GM12878 (cell line): Measurements from ENCODE around the gene DDX42. TPM values are rescaled to one million over a fixed set of nuclear protein-coding genes. Genes with fewer than 3 reads are reported as not detected.
A peak's percentile ranks its signal among the peaks of the same experiment; 100 is the strongest.

Source experiments
- ATAC-seq: fragments of 200-7000 bp; cut with Tn5 transposase; 3 replicates; pipeline ENCODE4 v1.9.1; 2020; ENCODE audit warnings: mild to moderate bottlenecking, moderate library complexity
- BruUV-seq: library from RNA; stranded (reverse); fragments of 400-500 nt; replicated peaks from 2 replicates; lab custom pipeline; 2021; lab: Mats Ljungman, UMichigan
- CTCF ChIA-PET: fragments of 300-600 bp; sonication (Branson Sonifier 250); formaldehyde crosslinking; extraction: SDS; loops from one replicate; lab custom pipeline; 2021; ENCODE audit warnings: inconsistent platforms; lab: Yijun Ruan, JAX
- POLR2A ChIA-PET: fragments of 350-600 bp; formaldehyde crosslinking; extraction: SDS; loops from one replicate; lab custom pipeline; 2021; ENCODE audit warnings: inconsistent platforms; lab: Charles Lee
- RAD21 ChIA-PET: fragments of 300-600 bp; sonication (Branson Sonifier 250); formaldehyde crosslinking; loops from one replicate; lab custom pipeline; 2023; ENCODE audit warnings: antibody characterized with exemption; ENCODE audit not compliant: unreplicated experiment; lab: Charles Lee
- SMC1A ChIA-PET: fragments of 300-600 bp; sonication (Branson Sonifier 250); formaldehyde crosslinking; loops from one replicate; lab custom pipeline; 2023; ENCODE audit not compliant: unreplicated experiment, uncharacterized antibody; lab: Charles Lee
- DNase-seq: peaks from one replicate; pipeline ENCODE4 v3.0.0-alpha.2; 2011; ENCODE audit warnings: low read depth, low spot score
- FAIRE-seq: peaks from 3 replicates; lab custom pipeline; 2011; peaks lifted over from hg19 to GRCh38; lab: Jason Lieb, UNC
- H2AFZ ChIP-seq: 2 replicates; pipeline ENCODE4 v1.6.0; 2011; ENCODE audit warnings: low read depth, low read length, control low read depth; ENCODE audit not compliant: control insufficient read depth
- H3K27ac ChIP-seq: 2 replicates; pipeline ENCODE4 v1.5.1; 2011; ENCODE audit warnings: control low read depth; ENCODE audit not compliant: control insufficient read depth, insufficient read depth
- H3K27me3 ChIP-seq, 2 experiments: replicated peaks in 1 of 2; 2 replicates each; pipeline versions ENCODE4 v1.6.0 to v1.6.1; 2011; ENCODE audit warnings: low read length in 1 of 2; ENCODE audit not compliant: control insufficient read depth in 2 of 2, insufficient read depth in 2 of 2
- H3K36me3 ChIP-seq, 2 experiments: 2 replicates each; pipeline ENCODE4 v1.5.1; 2011; ENCODE audit warnings: low read length in 1 of 2; ENCODE audit not compliant: control insufficient read depth in 2 of 2, insufficient read depth in 2 of 2
- H3K4me1 ChIP-seq: 2 replicates; pipeline ENCODE4 v1.6.1; 2011; ENCODE audit warnings: mild to moderate bottlenecking, low read length, moderate library complexity, mixed read lengths; ENCODE audit not compliant: control insufficient read depth, insufficient read depth
- H3K4me2 ChIP-seq: 2 replicates; pipeline ENCODE4 v1.6.0; 2011; ENCODE audit warnings: control low read depth; ENCODE audit not compliant: control insufficient read depth, insufficient read depth
- H3K4me3 ChIP-seq: fragments of 200-600 bp; sonication (generic); 2 replicates; pipeline ENCODE4 v1.5.1; 2016
- H3K79me2 ChIP-seq: 2 replicates; pipeline ENCODE4 v1.6.0; 2011; ENCODE audit warnings: low read length; ENCODE audit not compliant: control insufficient read depth, insufficient read depth
- H3K9ac ChIP-seq: 2 replicates; pipeline ENCODE4 v1.8.0; 2011; ENCODE audit warnings: low read length, control low read depth, mixed read lengths; ENCODE audit not compliant: control insufficient read depth, insufficient read depth
- H3K9me3 ChIP-seq: replicated peaks from 3 replicates; pipeline ENCODE4 v1.5.1; 2011; ENCODE audit warnings: mild to moderate bottlenecking, low read length; ENCODE audit not compliant: control insufficient read depth, insufficient read depth
- H4K20me1 ChIP-seq: 2 replicates; pipeline ENCODE4 v1.6.0; 2011; ENCODE audit not compliant: control insufficient read depth, insufficient read depth
- HDGF ChIP-seq: fragments of 450-650 bp; IDR thresholded peaks from 2 replicates; pipeline ENCODE4 v1.6.1; 2016; ENCODE audit warnings: antibody characterized with exemption
- MLLT1 ChIP-seq: fragments of 450-650 bp; IDR thresholded peaks from 2 replicates; pipeline ENCODE4 v1.6.1; 2016; ENCODE audit warnings: mild to moderate bottlenecking
- SKIL ChIP-seq: fragments of 450-650 bp; IDR thresholded peaks from 2 replicates; pipeline ENCODE4 v1.6.1; 2017; ENCODE audit warnings: mild to moderate bottlenecking, low read depth, inconsistent platforms; ENCODE audit not compliant: poor library complexity, severe bottlenecking
- SMC3 ChIP-seq: IDR thresholded peaks from 2 replicates; pipeline ENCODE4 v1.6.1; 2011; ENCODE audit warnings: low read length, improper control_type of control experiment, borderline replicate concordance
- SP1 ChIP-seq: IDR thresholded peaks from one replicate; pipeline ENCODE4 v1.6.1; 2011; ENCODE audit warnings: low read depth, low read length
- WGBS: methylation state at CpG from one replicate; pipeline ENCODE4 v1.1.6; 2016; ENCODE audit warnings: low lambda C conversion rate; ENCODE audit not compliant: insufficient replicate concordance, insufficient coverage; ENCODE audit errors: missing lambda C conversion rate; 5-methylcytosine and 5-hydroxymethylcytosine counted together
- in situ Hi-C: fragments of 300-500 bp; cut with MboI; formaldehyde crosslinking; loops from 9 replicates; pipeline ENCODE4 v1.14.3; 2018; ENCODE audit warnings: mixed read lengths
- intact Hi-C: fragments of 100-400 bp; cut with micrococcal nuclease; formaldehyde crosslinking; loops from one replicate; pipeline ENCODE4 v1.14.2; 2022; ENCODE audit not compliant: unreplicated experiment
- polyA plus RNA-seq, 11 experiments: library from polyadenylated mRNA; depleted of rRNA in 4 of 11; unstranded in 6 of 11; stranded (reverse) in 5 of 11; fragments of >200 nt; fragmentation: Nextera tagmentation in 4 of 11; fragmentation: Illumina TruSeq in 1 of 11; extraction: Ambion mirVana in 4 of 11; extraction: Trizol in 1 of 11; gene quantifications; 1 replicate in 1 of 11; 2 replicates in 10 of 11; pipeline versions ENCODE4 v1.2.1 to v1.2.3, GENCODE V29; 2011 to 2016; ENCODE audit warnings: inconsistent platforms in 2 of 11, missing spikeins in 2 of 11, low read depth in 1 of 11
- total RNA-seq, 4 experiments: library from RNA; depleted of rRNA in 3 of 4; stranded (reverse); fragments of >200 nt in 3 of 4; fragmentation: Illumina TruSeq in 1 of 4; extraction: Trizol in 1 of 4; gene quantifications; 2 replicates each; pipeline versions ENCODE4 v1.2.1 to v1.2.3, GENCODE V29; 2013 to 2021

The DDX42 gene
- total and polyA plus RNA-seq, 10 of the 15 experiments (the other 5 are each of a cell fraction or from before 2014, with no cell fraction given): 14.6 to 147 (median 65.3) TPM

- TF ChIP-seq SKIL (no peak), HDGF (0 out of 2 replicates have a peak, but pooled peaks have one; percentile 42), SMC3 (peak; percentile 25; the same call in 1 of the 2 replicates)
Measured at GRCh38 chr17:63834431-63835166, 60.6 kb downstream of the DDX42 start (continued).

GRCh38 chr17:63835167-63835720, 61.3 kb downstream of the DDX42 start:
- 87% methylated on average over 9 of the region's 9 CpGs for WGBS
- intact Hi-C loops (no loop called here), in situ Hi-C loops (loop anchor here (25.0 kb wide), 1 partner anchor 398 kb away; the partner anchor contains the start of gene CYB561)
- POLR2A ChIA-PET: no interaction called here
- Histone ChIP-seq H2AFZ (no peak overlapping the region), H3K27ac (no peak overlapping the region), H3K79me2 (peaks cover 26% of the 10 kb centered on the region), H3K36me3 (peaks cover 26 to 43% of the 10 kb centered on the region in 2 experiments), H3K4me3 (no peak overlapping the region), H3K4me1 (peaks cover 6% of the 10 kb centered on the region; the same call in 1 of the 2 replicates), H3K4me2 (no peak overlapping the region), H3K9ac (no peak overlapping the region), H4K20me1 (no peaks in the 10 kb centered on the region), H3K27me3 (no peaks in the 10 kb centered on the region), H3K9me3 (no peaks in the 10 kb centered on the region)
- TF ChIP-seq MLLT1 (0 out of 2 replicates have a peak, but pooled peaks have one; percentile 1), SP1 (no peak)
- FAIRE-seq (no peak), ATAC-seq (no peak), DNase-seq (no peak)
- RAD21 ChIA-PET: interaction anchor here (0.7 to 1.2 kb wide), 4 partner anchors 46 to 223 kb away, joined by 3 to 4 read pairs (median 3); no protein-coding TSS in a partner anchor
- SMC1A ChIA-PET: interaction anchor here (0.9 to 1.0 kb wide), 2 partner anchors 8 to 152 kb away, joined by 3 read pairs; partner anchors contain the start of gene PSMC5
- CTCF ChIA-PET: interaction anchor here (0.9 to 2.3 kb wide), 12 partner anchors 9 to 223 kb away, joined by 3 to 8 read pairs (median 4); no protein-coding TSS in a partner anchor
- BruUV-seq: no TSS peak
